LoVo (cell line): ENCODE measurements around the gene TFAP2E.
A peak's percentile ranks its signal among the peaks of the same experiment; 100 is the strongest.

ENCODE experiments used
- DNase-seq: peaks from one replicate; pipeline ENCODE4 v3.0.0-alpha.2; 2016; ENCODE audit warnings: low spot score

The TFAP2E gene

DNA sequence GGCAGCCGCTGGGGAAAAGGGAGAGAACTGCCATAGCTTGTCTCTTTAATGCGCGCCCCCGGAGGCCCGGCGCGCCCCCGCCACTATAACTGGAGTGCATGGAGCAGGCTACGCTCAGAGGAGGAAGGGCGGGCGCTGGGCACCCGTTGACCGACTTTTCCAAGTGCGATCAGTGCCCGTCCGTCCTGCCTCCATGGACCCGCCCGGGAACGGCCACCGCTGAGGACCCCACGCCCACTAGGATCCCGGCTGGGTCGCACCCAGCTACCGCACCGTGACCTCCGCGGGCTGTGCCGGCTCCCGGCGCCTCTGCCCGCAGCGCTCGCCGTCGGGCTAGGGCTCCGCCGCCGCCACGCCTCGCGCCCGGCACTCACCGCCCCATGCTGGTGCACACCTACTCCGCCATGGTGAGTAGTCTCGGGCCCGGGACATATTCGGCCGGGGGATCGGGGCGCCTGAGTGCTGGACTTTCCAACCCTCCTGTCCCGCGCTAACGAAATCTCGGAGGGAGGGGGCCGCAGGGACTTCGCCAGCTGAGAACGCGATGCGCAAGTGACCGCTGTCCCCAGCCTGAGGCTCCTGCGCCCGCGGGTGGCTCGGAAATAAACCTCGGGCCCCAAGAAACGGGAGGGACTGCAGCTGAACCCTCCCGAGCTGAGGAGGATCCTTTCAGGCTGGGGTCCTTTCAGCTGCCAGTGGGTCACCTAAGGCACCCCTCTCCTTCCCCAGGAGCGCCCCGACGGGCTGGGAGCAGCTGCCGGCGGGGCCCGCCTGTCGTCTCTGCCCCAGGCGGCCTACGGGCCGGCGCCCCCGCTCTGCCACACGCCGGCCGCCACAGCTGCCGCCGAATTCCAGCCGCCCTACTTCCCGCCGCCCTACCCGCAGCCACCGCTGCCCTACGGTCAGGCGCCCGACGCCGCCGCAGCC is at the start of gene TFAP2E:
Gene TFAP2E, plus strand, starts transcription at position 117 of the 927 bp plus-strand sequence. Its CDS starts 264 bp downstream, at position 381.
- DNase-seq, result peak; percentile 63

DNA sequence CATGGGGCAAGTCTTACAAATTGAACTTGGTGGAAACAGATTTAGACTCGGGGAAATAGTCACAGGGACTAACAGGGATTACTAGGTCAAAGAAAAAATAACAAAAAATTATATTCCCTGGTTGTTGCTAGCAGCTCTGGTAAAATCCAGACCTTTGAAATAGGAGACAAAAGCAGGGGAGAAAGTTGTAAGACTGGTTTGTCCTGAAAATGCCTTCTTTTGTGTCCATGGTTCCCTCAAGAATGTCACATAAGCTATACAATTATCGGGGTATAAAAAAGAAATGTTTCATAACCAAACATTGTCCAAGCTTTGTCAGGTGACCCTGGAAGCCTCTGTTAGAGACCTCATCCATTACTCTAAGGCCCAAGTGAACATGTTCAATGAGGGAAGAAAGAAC is 49.0 kb upstream of the TFAP2E start:
- no peak for DNase-seq

DNA sequence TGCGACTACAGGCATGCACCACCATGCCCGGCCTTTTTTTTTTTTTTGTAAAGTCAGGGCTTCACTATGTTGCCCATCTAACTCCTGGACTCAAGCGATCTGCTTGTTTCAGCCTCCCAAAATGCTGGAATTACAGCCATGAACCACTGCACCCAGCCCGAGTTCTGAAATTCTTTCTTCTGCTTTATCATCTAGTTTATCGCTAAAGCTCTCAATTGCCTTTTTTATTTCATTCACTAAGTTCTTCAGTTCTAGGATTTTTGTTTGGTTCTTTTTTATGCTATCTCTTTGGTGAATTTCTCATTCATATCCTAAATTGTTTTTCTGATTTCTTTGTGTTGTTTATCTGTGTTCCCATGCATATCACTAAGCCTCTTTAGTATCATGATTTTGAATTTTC is 42.9 kb upstream of the TFAP2E start:
- DNase-seq, result no peak

DNA sequence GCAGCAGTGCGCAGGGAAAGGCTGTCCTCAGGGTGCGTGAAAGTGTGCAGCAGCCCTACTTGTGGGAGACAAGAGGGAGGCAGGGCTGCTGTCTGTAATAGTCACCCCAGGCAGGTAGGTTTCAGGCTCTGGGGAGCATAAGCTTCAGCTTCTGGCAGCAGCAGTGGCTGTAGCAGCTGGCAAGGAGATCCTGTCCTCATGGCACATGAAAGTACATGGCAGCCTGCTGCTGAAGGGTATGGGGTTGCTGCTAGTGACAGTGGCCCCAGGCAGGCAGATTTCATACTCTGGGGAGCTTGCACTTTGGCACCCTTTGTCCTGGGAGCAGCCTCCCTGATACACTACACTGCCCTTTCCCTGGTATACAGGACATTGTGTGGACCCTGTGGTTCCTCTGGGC is 42.2 kb upstream of the TFAP2E start:
- no peak for DNase-seq

DNA sequence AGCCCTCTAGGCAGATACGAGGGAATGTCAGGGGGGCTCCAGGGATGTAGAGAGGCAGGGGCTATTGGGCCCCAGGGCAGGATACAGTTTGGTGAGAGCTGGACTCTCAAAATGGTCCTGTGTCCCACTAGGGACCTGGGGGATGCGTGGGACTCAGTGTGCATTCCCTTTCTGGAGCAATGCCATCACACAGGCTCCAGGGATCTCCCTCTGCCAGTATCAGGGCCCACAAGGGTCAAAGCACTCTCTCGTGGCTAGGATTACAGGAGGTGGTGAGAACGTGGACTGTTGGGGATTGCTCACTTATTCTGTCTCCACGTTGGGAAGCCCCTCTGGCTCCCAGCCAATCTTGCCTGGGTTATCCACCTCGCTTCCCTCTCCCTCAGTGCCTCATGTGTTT is 41.7 kb upstream of the TFAP2E start:
- DNase-seq, result no peak

DNA sequence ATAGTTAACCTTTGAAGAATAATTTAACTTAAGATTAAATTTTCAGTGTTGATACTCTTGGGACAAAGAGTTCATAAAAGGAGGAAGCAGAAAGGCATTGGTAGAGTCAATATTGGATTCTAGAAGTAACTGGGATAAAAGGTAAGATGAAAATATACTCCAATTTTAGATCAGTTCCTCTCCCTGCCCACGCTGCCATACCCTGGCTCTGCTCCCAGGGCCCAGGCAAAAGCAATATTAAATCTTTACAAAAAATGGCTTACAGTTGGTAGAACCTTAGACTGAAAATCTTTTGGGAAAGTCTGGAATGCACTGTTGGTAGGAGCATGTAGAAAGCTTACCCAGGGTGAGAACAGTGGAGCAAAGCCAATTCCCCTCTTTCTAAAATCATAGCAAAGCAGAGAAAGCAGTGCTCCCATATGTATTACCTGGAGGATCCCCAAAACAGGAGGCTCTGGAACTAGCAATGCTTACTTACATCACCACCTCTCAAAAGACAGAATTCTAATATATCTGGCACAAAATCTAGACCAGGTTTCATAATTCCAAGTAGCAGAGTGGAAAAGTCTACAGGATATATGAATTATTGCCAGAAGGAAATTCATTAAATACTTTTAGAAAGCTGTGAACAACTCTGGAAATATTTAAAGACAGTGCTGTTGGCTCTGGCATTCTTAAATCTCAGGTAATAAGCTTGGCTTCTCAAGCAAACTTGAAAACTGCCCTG is 40.5 kb upstream of the TFAP2E start:
- DNase-seq, result no peak

DNA sequence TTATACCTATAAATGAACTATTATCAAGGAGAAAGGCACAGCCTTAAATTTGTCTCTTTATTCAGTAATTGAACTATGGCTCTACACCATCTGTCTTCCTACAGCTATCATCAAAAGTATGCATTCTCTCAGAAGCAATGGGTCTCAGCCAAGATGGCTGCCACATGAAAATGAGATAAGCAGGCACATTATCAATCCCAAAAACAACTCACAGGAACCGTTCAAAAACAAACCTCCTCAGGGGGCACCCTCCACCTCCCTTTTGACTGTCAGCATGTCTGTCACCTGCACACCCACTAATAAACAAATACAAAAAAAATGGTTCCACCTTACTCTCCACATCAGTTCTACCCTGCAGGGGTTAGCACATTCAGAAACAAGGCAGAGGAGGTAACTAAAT is 39.5 kb upstream of the TFAP2E start:
- DNase-seq, result no peak

DNA sequence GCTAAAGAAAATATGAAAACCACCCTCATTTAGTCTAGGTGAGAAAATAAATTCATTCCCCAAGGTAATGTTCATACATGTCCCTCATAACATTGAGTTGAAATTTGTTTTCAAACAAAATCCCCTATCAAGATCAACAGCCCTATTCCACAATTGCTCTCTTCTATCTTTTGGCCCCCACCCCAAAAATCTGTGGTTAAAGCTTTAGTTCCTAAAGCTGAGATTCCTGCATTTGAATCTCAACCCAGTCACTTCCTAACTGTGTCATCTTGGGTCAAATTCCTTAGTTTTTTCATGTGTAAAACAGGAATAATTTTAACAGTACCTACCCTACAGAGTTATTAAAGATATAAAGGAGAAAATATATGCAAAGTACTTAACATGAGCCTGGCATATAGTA is 37.9 kb upstream of the TFAP2E start:
- no peak for DNase-seq

DNA sequence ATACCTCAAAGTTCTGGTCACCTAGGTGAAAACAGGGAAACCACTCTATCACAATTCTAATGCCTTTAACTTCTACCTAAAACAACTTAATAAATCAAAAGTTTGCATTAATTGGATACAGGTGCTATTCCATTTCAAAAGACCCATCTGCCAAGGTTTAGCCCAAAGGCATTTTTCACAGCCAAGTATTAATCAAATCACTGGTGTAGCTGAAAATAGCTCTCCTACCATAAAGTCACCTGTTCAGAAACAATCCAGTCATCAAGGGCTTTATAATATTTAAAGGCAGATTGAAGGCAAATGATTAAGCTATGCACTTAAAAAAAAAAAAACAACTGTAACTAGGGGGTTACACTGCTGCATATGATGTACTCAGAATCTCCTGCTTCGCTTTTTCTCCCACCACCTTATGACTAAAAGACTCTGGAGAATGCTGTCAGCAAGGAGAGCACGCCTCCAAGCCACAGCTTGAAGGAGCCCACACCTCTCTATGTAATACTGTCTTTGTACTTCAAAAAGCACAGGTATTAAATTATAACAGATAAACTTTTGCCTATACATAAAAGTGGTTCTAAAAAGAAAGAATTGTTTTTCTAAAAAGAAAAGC is 36.5 kb upstream of the TFAP2E start:
- DNase-seq, result no peak

DNA sequence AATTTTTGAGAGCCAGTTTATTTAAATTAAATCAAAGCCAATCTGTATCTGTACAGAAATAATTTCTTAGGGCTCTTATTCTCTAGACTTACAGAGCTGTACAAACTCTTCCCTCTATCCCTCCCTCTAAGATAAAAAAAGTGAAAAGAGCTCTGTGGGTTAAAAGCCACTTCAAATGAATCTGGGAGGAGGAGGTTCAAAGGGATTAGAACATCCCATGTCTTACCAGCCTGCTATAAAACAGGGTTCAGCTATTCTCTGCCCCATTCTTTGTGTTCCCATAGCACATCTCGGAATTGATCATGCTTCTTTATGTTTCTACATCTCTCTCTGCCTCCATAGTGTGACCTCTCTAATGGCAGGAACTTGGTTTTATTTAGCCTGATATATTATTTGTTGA is 35.3 kb upstream of the TFAP2E start:
- DNase-seq, result no peak

DNA sequence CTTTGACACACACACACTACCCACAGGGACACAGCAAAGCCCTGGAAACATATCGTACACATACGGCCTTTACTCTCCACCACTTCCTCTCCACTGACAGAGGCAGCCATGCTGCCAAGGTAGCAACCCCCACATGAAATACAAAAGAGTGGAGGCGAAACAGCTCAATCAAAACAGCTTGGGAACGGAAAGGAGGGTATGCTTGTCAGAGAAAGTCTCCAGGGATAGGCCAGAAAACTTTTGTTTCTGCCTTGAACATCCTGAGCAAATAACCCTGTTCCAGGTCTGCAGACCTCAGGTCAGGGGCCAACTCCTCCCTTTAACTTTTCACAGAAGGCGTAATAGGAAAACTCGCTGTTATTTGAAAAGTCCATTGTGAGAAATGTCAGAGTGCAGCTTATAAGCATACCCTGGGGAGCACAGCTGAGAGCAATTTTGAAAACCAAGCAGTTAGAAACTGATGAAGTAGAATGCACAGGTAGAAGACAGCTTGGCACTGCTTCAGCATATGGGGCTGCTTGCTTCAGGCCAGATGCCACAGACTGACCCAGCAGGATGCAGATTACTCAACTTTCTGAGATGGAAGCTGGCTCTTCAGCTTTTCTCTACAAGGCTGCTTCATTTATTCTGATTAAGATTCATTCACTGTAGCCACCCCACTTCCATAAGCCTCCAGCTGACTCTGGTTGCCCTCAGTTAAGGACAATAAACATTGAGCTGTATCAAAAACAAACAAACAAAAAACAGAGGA is 33.9 kb upstream of the TFAP2E start:
- DNase-seq, result no peak

DNA sequence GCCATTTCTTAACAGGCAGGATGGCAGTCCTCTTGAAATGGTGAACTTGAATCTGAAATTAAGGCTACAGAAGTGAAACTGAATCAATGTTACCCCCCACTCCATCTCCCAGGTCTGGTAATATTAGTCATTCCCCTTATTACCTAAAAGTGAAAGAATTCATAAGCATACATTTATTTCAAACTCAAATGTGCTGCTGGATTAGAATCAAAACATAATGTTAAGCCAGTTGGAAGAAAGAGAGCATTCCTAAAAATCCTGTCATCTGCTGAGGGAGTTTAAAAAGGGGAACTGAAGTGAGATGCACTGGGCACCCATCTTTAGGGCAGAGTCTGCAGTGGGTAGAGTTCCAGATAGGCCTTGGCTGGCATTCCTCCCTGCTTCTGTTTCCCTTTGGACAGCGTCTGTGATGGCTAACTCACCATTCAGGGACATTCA is 33.3 kb upstream of the TFAP2E start:
- DNase-seq, result no peak

DNA sequence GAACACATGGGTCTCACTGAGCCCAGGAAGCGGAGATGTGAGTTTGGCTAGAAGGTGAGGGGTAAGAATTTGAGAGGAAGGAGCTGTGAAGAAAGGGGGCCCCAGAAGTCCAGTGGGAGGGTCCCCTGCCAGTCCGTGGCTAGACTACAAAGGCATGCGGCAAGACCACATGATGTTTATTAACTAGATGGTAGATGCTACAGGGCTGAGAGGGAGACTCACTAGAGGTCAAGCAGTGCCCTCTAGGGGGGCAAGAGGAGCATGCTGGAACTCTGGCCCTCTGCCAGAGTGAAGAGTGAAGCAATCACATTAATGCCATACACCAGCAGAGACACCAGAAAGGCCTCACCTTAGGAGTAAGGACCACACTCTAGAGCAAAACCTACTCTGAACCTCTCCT is 28.1 kb upstream of the TFAP2E start:
- DNase-seq, result peak; percentile 26

DNA sequence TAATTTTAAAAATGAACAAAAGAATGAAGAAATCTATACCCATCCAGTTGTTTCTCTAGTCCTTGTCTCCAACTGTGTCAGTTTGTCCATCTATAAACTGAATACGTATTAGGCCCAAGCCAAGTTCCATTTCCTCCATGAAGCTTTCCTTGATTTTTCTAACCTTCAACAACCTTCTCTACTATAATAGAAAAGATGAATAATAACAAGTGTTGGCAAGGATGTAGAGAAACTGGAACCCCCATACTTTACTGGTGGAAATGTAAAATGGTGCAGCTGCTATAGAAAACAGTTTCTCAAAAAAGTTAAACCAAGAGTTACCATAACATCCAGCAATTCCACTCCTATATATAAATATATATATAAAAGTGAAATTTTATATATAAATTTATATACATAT is 26.5 kb upstream of the TFAP2E start:
- no peak for DNase-seq

DNA sequence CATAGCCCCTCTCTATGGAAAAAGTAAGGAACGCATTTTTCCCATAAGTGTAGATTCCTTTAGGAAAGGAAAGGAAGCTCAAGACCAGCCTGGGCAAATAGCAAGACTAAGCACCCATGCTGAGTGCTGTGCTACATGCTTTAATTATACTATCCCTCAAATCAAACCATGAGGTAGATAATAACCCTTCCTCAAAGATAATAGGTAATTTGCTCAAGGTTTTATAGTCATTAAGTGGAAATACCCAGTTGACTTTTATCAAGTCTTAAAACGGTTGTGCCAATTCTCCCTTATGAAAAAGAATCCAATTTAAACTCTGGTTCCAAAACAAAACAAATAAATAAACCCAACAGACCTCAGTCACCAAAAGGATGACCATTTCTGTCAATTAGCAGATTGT is 19.3 kb upstream of the TFAP2E start:
- no peak for DNase-seq

DNA sequence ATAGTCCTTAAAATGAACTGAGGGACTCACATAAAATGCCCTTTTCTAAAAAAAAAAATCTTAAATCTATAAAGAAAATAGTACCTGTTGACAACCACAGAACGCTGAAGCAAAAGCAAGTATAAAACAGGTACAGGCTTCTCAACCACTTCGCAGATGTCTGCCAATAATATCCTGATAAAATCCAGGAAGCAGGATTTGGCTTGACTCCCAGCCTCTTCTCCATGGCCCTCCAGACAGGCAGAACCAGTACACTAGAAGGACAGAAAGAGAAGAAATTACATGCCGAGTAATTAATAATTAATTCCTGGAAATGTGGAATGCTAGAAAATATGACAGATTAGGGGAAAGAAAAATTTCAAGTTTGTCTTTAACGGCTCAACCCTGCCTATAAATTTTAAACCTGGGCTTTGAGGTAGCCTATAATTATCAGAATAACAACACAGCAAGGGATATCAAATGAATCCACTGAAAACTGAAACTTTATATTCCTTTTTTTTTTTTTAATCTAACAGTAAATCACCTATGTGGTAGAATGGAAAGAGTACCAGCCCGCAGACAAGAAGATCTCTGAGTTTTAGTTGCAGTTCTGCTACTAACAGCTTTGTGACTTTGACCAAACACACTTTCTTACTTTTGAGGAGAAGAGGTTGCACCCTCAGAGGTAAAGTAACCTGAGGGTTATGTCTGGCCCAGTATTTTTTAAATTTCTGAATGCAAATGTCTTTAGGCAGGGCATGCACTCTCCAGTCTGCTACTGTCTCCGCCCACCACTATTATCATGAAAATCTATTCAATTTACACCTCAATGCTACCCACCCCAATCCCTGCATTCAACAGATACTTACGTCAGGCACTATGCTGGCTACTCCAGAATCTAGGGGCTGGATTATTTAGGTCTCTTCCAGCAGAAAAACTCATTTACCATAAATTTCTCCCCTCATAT is 18.6 kb upstream of the TFAP2E start:
- DNase-seq, result no peak

DNA sequence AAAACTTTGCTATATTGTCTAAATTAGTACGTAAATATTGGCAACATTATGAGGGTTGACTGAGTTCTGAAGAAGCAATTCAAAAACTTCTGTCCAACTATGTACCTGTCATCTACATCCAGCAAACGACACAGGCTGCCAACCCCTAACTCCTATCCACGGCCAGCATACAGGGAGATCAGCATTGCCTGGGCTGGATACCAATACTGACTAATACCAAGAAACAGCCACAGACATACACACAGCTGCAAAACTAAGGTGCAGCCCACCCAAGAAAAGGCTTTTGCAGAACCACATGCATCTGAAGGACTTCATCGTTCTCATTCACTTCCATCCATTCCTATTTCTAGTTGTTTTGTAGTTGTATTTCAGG is 17.9 kb upstream of the TFAP2E start:
- no peak for DNase-seq

DNA sequence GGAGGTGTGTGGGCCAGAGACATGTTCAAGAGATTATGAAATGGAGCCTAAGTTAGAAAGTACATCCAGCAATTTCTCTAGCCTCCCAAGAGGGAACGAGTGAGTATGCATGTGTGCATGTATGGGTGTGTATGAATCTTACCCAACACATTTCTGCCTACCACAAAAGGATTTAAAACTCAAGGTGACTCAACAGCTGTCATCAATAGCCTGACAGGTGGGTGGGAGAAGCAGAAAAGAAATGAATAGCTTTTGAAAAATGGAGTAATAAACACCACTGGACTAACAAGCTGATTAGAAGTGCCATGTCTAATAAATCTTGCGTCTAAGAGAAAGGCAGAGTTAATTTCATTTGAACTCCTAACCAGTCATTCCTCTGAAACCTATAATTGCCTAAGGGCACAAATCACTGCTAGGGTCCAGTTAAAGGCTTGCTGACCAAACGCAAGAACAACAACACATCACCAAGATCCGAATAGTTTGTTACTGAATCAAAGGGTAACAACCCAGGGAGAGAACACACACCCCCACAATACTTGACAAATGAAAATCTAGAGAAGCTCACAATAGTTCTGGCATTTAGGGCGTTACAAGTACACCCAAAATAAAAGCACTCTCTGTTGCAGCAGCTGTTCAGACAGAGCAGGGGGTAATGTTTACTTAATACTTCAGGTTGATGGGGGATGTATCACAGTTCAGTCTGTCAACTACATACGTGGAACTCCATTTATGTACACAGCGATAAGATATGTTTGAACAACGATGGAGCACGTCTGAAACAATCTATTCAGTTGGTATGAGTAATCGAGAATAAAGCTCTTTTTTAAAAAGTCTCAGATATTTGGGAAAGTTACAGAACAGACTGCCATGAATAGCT is 17.3 kb upstream of the TFAP2E start:
- DNase-seq, result no peak

DNA sequence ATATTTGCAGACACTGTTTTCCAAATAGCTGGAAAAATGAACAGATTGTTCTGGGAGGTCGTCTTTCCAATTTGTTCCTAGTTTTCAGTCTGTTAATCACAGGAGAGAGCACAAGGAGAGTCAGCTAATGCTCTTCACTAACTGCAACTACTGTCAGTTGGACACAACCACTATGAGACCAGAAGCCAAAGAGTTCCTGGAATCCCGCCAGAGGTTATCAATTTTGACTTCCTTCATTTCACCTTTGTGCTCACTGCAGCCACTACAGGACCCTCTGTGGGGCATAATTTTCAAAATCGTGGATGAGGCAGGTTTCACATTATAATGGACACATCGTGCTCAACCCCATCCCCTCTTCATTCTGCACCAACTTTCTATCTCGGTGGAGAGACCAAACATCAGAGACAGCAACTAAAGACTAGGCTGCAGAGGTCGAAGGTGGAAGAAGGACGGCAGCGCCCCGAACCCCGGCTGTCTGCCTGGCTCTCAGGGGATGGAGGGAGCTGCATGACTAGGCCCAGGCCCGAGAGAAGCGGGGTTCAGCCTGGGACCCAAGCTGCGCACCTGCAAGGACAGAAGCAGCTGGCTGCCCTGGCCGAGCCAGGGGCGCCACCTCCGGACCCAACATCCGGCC is 16.5 kb upstream of the TFAP2E start:
- no peak for DNase-seq
